ENCODE data around the gene SSTR4. TPM values are rescaled to one million over a fixed set of nuclear protein-coding genes. Genes with fewer than 3 reads are reported as not detected.

The SSTR4 gene
- total RNA-seq, 6 experiments from 2014 or later = not detected

DNA sequence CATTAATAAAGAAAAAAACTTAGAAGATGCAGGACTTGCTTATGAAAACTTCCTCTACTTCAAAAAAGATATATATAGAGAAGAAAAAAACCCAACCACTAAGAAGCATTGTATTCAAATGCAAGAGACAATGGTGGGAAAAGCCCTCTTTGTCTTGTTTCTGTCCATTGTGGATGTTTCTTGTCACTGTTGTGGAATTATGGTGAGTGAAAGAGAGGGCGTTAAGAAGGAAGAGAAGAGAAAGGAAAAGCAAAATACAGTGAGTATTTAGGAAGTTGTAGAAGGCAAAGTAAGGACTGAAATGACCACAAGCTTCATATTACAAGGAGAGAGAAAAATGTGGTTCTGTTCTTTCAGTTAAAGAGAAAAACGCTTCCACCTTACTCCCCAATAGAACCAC is 28.5 kb downstream of the SSTR4 start:
- Histone ChIP-seq H3K27ac (no peak overlapping the region), H3K4me1 (peaks cover 0 to 3% (median 0%) of the 10 kb centered on the region in 4 donors), H3K36me3 (no peaks in the 10 kb centered on the region), H3K27me3 (no peaks in the 10 kb centered on the region), H3K9me3 (no peaks in the 10 kb centered on the region), H3K4me3 (no peak overlapping the region)
- TF ChIP-seq POLR2A (IDR thresholded peaks at IDR 0.05) = no peak
- TF ChIP-seq, protein P1, sequence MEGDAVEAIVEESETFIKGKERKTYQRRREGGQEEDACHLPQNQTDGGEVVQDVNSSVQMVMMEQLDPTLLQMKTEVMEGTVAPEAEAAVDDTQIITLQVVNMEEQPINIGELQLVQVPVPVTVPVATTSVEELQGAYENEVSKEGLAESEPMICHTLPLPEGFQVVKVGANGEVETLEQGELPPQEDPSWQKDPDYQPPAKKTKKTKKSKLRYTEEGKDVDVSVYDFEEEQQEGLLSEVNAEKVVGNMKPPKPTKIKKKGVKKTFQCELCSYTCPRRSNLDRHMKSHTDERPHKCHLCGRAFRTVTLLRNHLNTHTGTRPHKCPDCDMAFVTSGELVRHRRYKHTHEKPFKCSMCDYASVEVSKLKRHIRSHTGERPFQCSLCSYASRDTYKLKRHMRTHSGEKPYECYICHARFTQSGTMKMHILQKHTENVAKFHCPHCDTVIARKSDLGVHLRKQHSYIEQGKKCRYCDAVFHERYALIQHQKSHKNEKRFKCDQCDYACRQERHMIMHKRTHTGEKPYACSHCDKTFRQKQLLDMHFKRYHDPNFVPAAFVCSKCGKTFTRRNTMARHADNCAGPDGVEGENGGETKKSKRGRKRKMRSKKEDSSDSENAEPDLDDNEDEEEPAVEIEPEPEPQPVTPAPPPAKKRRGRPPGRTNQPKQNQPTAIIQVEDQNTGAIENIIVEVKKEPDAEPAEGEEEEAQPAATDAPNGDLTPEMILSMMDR (IDR thresholded peaks at IDR 0.05) = no peak
- WGBS (ENCODE audit: insufficient coverage, low coverage, low lambda C conversion rate, missing lambda C conversion rate) = 16% methylated on average over 2 of the region's 2 CpGs
- ATAC-seq = no peak
- intact Hi-C loops (cut with DNase I) = no loop called here
- DNase-seq = no peak

DNA sequence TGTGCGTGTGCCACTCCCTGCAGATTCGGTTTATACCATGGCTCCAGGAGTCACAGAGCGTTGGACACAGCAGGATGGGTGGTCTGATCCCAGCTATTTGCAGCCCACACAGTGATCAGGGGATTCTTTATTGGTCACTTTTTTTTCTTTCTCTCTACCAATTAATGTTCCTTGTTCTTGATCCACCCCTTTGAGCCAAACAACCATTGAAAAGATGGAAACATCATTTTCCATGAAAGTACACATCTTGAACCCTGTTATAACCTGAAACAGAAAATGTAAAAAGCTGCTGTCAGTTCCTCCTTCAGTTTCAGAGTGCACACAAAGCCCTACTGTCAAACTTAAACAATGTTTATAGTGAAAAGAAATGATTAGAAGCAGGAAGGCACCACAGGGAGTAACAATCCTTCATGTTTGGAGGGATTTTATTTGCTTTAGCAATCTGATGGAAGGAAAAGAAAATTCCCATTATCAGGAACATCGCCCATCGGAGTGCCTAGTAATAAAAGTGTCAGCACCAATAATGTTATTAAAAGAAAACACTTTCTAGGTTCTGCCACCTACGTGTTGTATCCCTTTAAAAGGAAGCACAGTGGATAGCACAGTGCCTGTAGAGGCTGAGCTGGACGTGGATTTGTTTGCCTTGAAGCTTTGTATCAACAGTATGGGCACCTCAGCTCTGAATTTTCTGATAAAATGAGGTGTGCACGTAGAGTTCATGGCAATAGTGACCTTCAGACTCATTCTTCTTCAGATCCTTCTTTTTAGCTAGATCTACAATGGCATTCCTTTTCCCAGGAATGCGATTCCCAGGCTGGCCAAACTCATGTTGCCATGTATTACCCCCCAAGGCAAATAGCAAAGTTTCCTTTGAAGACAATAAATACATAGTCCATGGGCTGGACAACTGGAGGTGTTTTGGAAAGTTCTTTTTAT is 30.4 kb downstream of the SSTR4 start:
- no peak for ATAC-seq
- no peak overlapping the region for H3K4me3 ChIP-seq
- WGBS (ENCODE audit: insufficient coverage, low coverage, low lambda C conversion rate, missing lambda C conversion rate) = 39% methylated on average over 9 of the region's 9 CpGs
- peaks cover 0 to 3% (median 0%) of the 10 kb centered on the region in 4 donors for H3K4me1 ChIP-seq
- no peak overlapping the region for H3K27ac ChIP-seq
- H3K9me3 ChIP-seq = no peaks in the 10 kb centered on the region
- no peak for DNase-seq
- no peaks in the 10 kb centered on the region for H3K27me3 ChIP-seq
- TF ChIP-seq, protein P1 (IDR thresholded peaks at IDR 0.05) = no peak
- TF ChIP-seq POLR2A (IDR thresholded peaks at IDR 0.05) = no peak
- H3K36me3 ChIP-seq = no peaks in the 10 kb centered on the region
- intact Hi-C loops (cut with DNase I) = no loop called here

DNA sequence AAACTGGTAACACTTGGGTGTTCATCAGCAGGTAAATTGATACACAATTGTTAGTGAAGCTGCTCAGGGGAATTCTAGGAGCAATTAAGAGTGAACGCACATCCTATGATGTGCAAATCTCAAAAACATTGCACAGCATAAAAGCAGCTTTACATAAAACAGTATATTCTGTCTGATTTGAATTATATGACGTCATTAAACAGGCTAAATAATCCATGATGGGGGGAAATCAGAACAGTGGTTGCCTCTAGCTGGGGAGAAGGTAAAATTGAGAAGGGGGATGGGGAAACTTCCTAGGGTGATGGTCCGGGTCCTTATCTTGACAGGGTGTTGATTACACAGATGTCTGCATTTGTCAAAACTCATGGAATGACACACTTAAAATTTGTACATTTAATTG is 31.7 kb downstream of the SSTR4 start:
- Histone ChIP-seq H3K9me3 (no peaks in the 10 kb centered on the region), H3K27ac (no peak overlapping the region), H3K27me3 (no peaks in the 10 kb centered on the region), H3K4me3 (no peak overlapping the region), H3K4me1 (peaks cover 0 to 3% (median 0%) of the 10 kb centered on the region in 4 donors), H3K36me3 (no peaks in the 10 kb centered on the region)
- DNase-seq (no peak), ATAC-seq (no peak)
- WGBS (ENCODE audit: insufficient coverage, low coverage, low lambda C conversion rate, missing lambda C conversion rate) = 57% methylated on average over 2 of the region's 3 CpGs
- intact Hi-C loops (cut with DNase I) = no loop called here
- TF ChIP-seq POLR2A (IDR thresholded peaks at IDR 0.05) = no peak
- TF ChIP-seq, protein P1 (IDR thresholded peaks at IDR 0.05) = no peak

DNA sequence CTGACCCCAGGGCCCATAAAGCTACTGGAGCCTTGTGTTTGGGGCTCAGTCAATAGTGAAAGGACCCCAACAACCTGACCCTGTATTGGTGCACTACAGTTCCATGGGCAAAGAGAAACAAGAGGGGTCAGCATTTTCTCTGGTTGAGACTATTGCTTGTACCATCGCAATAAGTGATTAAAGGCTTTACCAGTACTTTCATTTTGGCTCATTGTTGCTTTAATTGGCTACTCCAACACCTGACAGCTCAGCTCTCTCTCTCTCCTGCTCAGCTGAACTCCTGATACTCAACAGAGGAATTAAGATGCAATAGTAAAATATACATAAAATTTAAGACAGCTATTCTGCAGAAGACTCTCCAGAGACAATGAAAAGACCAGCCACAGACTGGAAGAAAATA is 33.2 kb downstream of the SSTR4 start:
- Histone ChIP-seq H3K4me3 (no peak overlapping the region), H3K27me3 (no peaks in the 10 kb centered on the region), H3K27ac (no peak overlapping the region), H3K36me3 (no peaks in the 10 kb centered on the region), H3K9me3 (no peaks in the 10 kb centered on the region), H3K4me1 (peaks cover 0 to 3% (median 0%) of the 10 kb centered on the region in 4 donors)
- WGBS (ENCODE audit: insufficient coverage, low coverage, low lambda C conversion rate, missing lambda C conversion rate) = 86% methylated on average over 1 of the region's 1 CpG
- intact Hi-C loops (cut with DNase I) = no loop called here
- DNase-seq = no peak
- ATAC-seq = no peak
- no peak for TF ChIP-seq POLR2A (IDR thresholded peaks at IDR 0.05)
- TF ChIP-seq, protein P1 (IDR thresholded peaks at IDR 0.05) = no peak
